SK-N-SH (cell line): ENCODE results near the gene CC2D2A. TPM values are rescaled to one million over a fixed set of nuclear protein-coding genes. Genes with fewer than 3 reads are reported as not detected.

Source experiments
- CTCF ChIA-PET: fragments of 300-600, 350-600 bp; formaldehyde crosslinking; extraction: SDS; loops from one replicate; lab custom pipeline; 2021; lab: Yijun Ruan, JAX
- POLR2A ChIA-PET: fragments of 350-600 bp; sonication (Branson Sonifier 250); formaldehyde crosslinking; extraction: SDS; loops from one replicate; lab custom pipeline; 2020; ENCODE audit warnings: antibody characterized with exemption, inconsistent platforms; lab: Yijun Ruan, JAX
- DNase-seq: peaks from one replicate; pipeline ENCODE4 v3.0.0; 2012
- H2AFZ ChIP-seq: fragments of 200-600 bp; sonication (generic); 2 replicates; pipeline ENCODE4 v1.8.1; 2016; ENCODE audit warnings: antibody characterized with exemption, mild to moderate bottlenecking, low read depth
- H3F3A ChIP-seq: fragments of 200-600 bp; sonication (generic); replicated peaks from 2 replicates; pipeline ENCODE3; 2016; ENCODE audit warnings: antibody characterized with exemption, mild to moderate bottlenecking; ENCODE audit not compliant: insufficient read depth
- H3K27ac ChIP-seq, 2 experiments: fragments of 200-500 bp in 1 of 2; fragments of 200-600 bp in 1 of 2; sonication (Bioruptor generic) in 1 of 2; sonication (generic), shearing (Covaris generic) in 1 of 2; 2 replicates each; pipeline versions ENCODE4 v1.5.1 to v1.6.1; 2014 to 2016; ENCODE audit warnings: low read depth in 2 of 2, inconsistent platforms in 1 of 2, low read length in 1 of 2, mild to moderate bottlenecking in 1 of 2, mixed read lengths in 1 of 2
- H3K27me3 ChIP-seq: fragments of 200-600 bp; sonication (generic), shearing (Covaris generic); 2 replicates; pipeline ENCODE4 v1.6.1; 2016; ENCODE audit warnings: mixed run types; ENCODE audit not compliant: insufficient read depth
- H3K36me3 ChIP-seq, 2 experiments: fragments of 200-500 bp in 1 of 2; fragments of 200-600 bp in 1 of 2; sonication (Bioruptor generic) in 1 of 2; sonication (generic) in 1 of 2; replicated peaks in 1 of 2; 2 replicates each; pipeline versions ENCODE3 to v1.5.1; 2014 to 2016; ENCODE audit warnings: low read length in 1 of 2, mild to moderate bottlenecking in 1 of 2; ENCODE audit not compliant: insufficient read depth in 2 of 2, control insufficient read depth in 1 of 2
- H3K4me1 ChIP-seq, 2 experiments: fragments of 200-500 bp in 1 of 2; fragments of 200-600 bp in 1 of 2; sonication (Bioruptor generic) in 1 of 2; sonication (generic), shearing (Covaris generic) in 1 of 2; 2 replicates each; pipeline versions ENCODE4 v1.5.1 to v1.6.1; 2014 to 2016; ENCODE audit warnings: low read depth in 1 of 2, low read length in 1 of 2, mixed run types in 1 of 2; ENCODE audit not compliant: insufficient read depth in 2 of 2, control insufficient read depth in 1 of 2
- H3K4me2 ChIP-seq: fragments of 200-600 bp; sonication (generic), shearing (Covaris generic); 2 replicates; pipeline ENCODE4 v1.6.1; 2017; ENCODE audit warnings: mixed run types
- H3K4me3 ChIP-seq, 2 experiments: fragments of 200-500 bp in 1 of 2; fragments of 200-600 bp in 1 of 2; sonication (Bioruptor generic) in 1 of 2; sonication (generic), shearing (Covaris generic) in 1 of 2; 2 replicates each; pipeline versions ENCODE4 v1.5.1 to v1.8.1; 2014 to 2016; ENCODE audit warnings: low read depth in 2 of 2, inconsistent platforms in 1 of 2, low read length in 1 of 2, mild to moderate bottlenecking in 1 of 2, mixed read lengths in 1 of 2, moderate library complexity in 1 of 2
- H3K79me2 ChIP-seq: fragments of 200-600 bp; sonication (generic); 2 replicates; pipeline ENCODE4 v1.8.1; 2017; ENCODE audit warnings: mild to moderate bottlenecking; ENCODE audit not compliant: insufficient read depth
- H3K9ac ChIP-seq: fragments of 200-600 bp; sonication (generic); 2 replicates; pipeline ENCODE4 v1.6.1; 2017; ENCODE audit warnings: mixed run types
- H3K9me2 ChIP-seq: fragments of 200-600 bp; sonication (generic); 2 replicates; pipeline ENCODE4 v1.6.1; 2017; ENCODE audit warnings: mixed run types
- H3K9me3 ChIP-seq: fragments of 200-600 bp; sonication (generic); 2 replicates; pipeline ENCODE4 v1.6.1; 2017; ENCODE audit warnings: mixed run types, mild to moderate bottlenecking, moderate library complexity
- H4K20me1 ChIP-seq: fragments of 200-600 bp; sonication (generic); 2 replicates; pipeline ENCODE4 v1.6.1; 2017; ENCODE audit warnings: mild to moderate bottlenecking, mixed run types; ENCODE audit not compliant: insufficient read depth
- EP300 ChIP-seq, 2 experiments: IDR thresholded peaks; 2 replicates each; pipeline versions ENCODE4 v1.4.0 to v1.6.1; 2012; ENCODE audit warnings: borderline replicate concordance in 1 of 2, low read depth in 1 of 2, low read length in 1 of 2
- FOSL2 ChIP-seq: IDR thresholded peaks from 2 replicates; pipeline ENCODE4 v1.4.0; 2012; ENCODE audit warnings: low read depth, mild to moderate bottlenecking, moderate library complexity, borderline replicate concordance
- FOXM1 ChIP-seq: IDR thresholded peaks from 2 replicates; pipeline ENCODE4 v1.4.0; 2012; ENCODE audit warnings: low read depth, mild to moderate bottlenecking
- GABPA ChIP-seq: IDR thresholded peaks from 2 replicates; pipeline ENCODE4 v1.4.0; 2012; ENCODE audit warnings: low read depth, mild to moderate bottlenecking
- JUND ChIP-seq: IDR thresholded peaks from 2 replicates; pipeline ENCODE4 v1.4.0; 2012
- NFIC ChIP-seq: IDR thresholded peaks from 2 replicates; pipeline ENCODE4 v1.4.0; 2012; ENCODE audit warnings: borderline replicate concordance
- NRF1 ChIP-seq: IDR thresholded peaks from 2 replicates; pipeline ENCODE4 v1.6.1; 2012; ENCODE audit warnings: low read depth, mild to moderate bottlenecking, low read length
- POLR2AphosphoS5 ChIP-seq: IDR thresholded peaks from 2 replicates; pipeline ENCODE4 v1.6.1; 2012; ENCODE audit warnings: low read depth, low read length
- TAF1 ChIP-seq: IDR thresholded peaks from 2 replicates; pipeline ENCODE4 v1.6.1; 2012; ENCODE audit warnings: low read depth, mild to moderate bottlenecking, low read length, moderate library complexity, borderline replicate concordance
- TCF12 ChIP-seq: IDR thresholded peaks from 2 replicates; pipeline ENCODE4 v1.4.0; 2012
- TEAD4 ChIP-seq: IDR thresholded peaks from 2 replicates; pipeline ENCODE4 v1.4.0; 2012; ENCODE audit warnings: mild to moderate bottlenecking, borderline replicate concordance; ENCODE audit not compliant: insufficient read depth
- YY1 ChIP-seq: IDR thresholded peaks from 2 replicates; pipeline ENCODE4 v1.4.0; 2012; ENCODE audit warnings: low read depth, mild to moderate bottlenecking
- WGBS: methylation state at CpG from one replicate; pipeline ENCODE4 v1.1.6; 2017; ENCODE audit warnings: low lambda C conversion rate; 5-methylcytosine and 5-hydroxymethylcytosine counted together
- polyA plus RNA-seq, 3 experiments: library from polyadenylated mRNA; depleted of rRNA; stranded (reverse); fragments of >200 nt; gene quantifications; 2 replicates each; pipeline ENCODE4 v1.2.3, GENCODE V29; 2012
- TF ChIP-seq, protein P1 (sequence below): IDR thresholded peaks from 2 replicates; pipeline ENCODE4; 2012

Gene CC2D2A
- polyA plus RNA-seq, 1 of the 3 experiments (the other 2 are of a cell fraction), result 17.8 TPM

DNA sequence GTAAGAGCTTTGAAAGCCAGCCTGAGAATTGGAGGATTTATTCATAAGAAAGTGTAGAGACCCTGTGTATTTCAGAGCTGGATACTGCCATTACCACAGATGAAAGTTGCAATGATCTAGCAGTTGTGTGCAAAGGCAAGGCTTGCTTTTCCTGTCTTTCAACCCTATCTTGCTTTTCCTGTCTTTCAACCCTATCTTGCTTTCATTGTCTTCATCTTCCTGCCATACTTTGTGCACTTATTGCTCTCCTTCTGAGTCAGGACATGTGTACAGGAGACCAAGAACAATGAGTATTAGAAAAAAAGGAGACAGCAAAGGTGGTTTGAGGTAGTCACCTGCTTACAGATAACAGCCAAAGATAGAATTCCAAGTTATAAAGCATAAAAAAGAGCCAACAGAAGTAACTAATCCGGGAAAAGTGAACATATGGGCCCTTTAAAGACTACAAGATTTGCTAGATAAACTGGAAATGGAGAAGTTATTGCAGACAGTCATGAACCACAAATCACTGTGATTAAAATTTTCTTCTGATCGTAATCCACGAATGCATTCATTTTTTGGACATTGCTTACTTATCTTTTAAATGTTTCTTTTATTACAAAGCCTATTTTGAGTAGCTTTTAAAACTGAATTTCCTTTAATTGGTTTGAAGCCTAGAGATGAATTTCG is 24.7 kb upstream of the CC2D2A start:
- Histone ChIP-seq H3K27ac (no peak overlapping the region), H3K27me3 (no peaks in the 10 kb centered on the region), H3K9me2 (no peaks in the 10 kb centered on the region), H3K4me1 (no peaks in the 10 kb centered on the region), H3K36me3 (no peaks in the 10 kb centered on the region), H3F3A (no peaks in the 10 kb centered on the region), H4K20me1 (no peaks in the 10 kb centered on the region), H2AFZ (no peak overlapping the region), H3K9ac (no peak overlapping the region), H3K4me2 (no peak overlapping the region), H3K79me2 (no peaks in the 10 kb centered on the region)
- ChIA-PET POLR2A (no interaction called here), CTCF (interaction anchor here (0.6 to 1.6 kb wide), 3 partner anchors 12 to 213 kb away, joined by 3 to 4 read pairs (median 3); no protein-coding TSS in a partner anchor)
- WGBS, result 20% methylated on average over 4 of the region's 4 CpGs
- DNase-seq, result no peak
- peak; percentile 51; the same call in 1 of the 2 replicates for TF ChIP-seq FOXM1
- TF ChIP-seq YY1, result no peak
- TF ChIP-seq EP300 (IDR thresholded peaks at IDR 0.05; ENCODE audit: borderline replicate concordance in 1 of 2, low read depth in 1 of 2, low read length in 1 of 2), result peak in 1 of 2 experiments; percentile 21; a peak in 1 of 4 replicates
- TF ChIP-seq NFIC, result 0 out of 2 replicates have a peak, but pooled peaks have one; percentile 11
- TF ChIP-seq, protein P1, sequence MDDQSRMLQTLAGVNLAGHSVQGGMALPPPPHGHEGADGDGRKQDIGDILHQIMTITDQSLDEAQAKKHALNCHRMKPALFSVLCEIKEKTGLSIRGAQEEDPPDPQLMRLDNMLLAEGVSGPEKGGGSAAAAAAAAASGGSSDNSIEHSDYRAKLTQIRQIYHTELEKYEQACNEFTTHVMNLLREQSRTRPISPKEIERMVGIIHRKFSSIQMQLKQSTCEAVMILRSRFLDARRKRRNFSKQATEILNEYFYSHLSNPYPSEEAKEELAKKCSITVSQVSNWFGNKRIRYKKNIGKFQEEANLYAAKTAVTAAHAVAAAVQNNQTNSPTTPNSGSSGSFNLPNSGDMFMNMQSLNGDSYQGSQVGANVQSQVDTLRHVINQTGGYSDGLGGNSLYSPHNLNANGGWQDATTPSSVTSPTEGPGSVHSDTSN, result peak; percentile 50; the same call in 1 of the 2 replicates
- TF ChIP-seq POLR2AphosphoS5, result no peak
- 0 out of 2 replicates have a peak, but pooled peaks have one; percentile 11 for TF ChIP-seq JUND
- peak; percentile 56; the same call in 1 of the 2 replicates for TF ChIP-seq TCF12
- TF ChIP-seq TAF1, result no peak
- TF ChIP-seq, all 33 proteins: peak for 6
- no peak overlapping the region for H3K4me3 ChIP-seq
- H3K9me3 ChIP-seq, result no peaks in the 10 kb centered on the region

DNA sequence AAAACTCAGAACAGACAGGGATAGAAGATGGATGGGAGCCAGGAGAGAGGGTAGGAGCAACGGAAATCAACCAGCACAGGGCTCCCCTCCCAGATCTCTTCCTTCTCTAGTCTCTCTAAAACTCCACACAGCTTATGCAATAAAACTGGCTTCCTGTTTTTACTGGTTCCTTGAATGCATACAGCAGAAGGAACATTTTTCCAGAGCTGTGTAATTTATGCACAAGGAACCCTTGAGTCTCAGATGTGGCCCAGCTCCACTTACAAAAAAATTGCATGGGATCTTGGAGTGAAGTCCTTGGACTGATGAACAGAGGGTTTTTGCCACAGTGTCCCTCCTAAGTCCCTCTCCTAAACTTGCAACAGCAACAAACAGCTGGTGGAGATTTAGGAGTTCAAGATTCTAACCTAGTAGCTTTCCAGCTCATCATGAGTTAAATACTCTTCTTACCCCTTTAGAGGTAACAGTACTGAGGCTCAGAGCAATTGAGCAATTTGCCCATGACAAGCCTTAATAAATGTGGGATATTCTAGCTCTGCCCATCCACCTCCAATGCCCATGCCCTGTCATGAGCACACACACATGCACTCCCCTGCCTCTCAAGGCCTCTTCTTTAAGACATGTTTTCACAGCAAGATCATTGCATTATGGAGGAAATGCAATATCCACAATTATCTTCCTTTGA is 18.4 kb upstream of the CC2D2A start:
- WGBS, result 36% methylated on average over 1 of the region's 1 CpG
- peak overlapping the region in 1 of 2 experiments; percentile 7; a peak in 1 of 4 replicates for H3K4me3 ChIP-seq
- no peaks in the 10 kb centered on the region for H3K9me3 ChIP-seq
- ChIA-PET POLR2A (no interaction called here), CTCF (interaction anchor here (0.7 to 1.0 kb wide), 2 partner anchors 105 to 220 kb away, joined by 3 read pairs; no protein-coding TSS in a partner anchor)
- no peak for DNase-seq
- H3K36me3 ChIP-seq, result no peaks in the 10 kb centered on the region
- H3K27me3 ChIP-seq, result no peaks in the 10 kb centered on the region
- H3K9ac ChIP-seq, result no peak overlapping the region
- no peaks in the 10 kb centered on the region for H3K9me2 ChIP-seq
- H4K20me1 ChIP-seq, result no peaks in the 10 kb centered on the region
- peak overlapping the region; percentile 64 for H3K4me2 ChIP-seq
- no peak overlapping the region; the same call in 1 of the 2 replicates for H2AFZ ChIP-seq
- TF ChIP-seq FOXM1 (no peak), GABPA (no peak), YY1 (no peak), FOSL2 (no peak), NRF1 (no peak), TEAD4 (no peak)
- TF ChIP-seq, protein P1, result no peak
- peaks cover 0 to 28% of the 10 kb centered on the region in 2 experiments; a peak in 3 of 4 replicates for H3K4me1 ChIP-seq
- H3K79me2 ChIP-seq, result no peaks in the 10 kb centered on the region
- peaks cover 25% of the 10 kb centered on the region for H3F3A ChIP-seq
- peak overlapping the region; percentile 69 to 80; a peak in 3 of 4 replicates for H3K27ac ChIP-seq
